ENCODE measurements around the gene TENM4. TPM values are rescaled to one million over a fixed set of nuclear protein-coding genes. Genes with fewer than 3 reads are reported as not detected.
"Not testable (repeated sequence)": the region's sequence is repeated elsewhere in the genome, so short reads cannot be mapped to it uniquely, and the experiment has no call there.

Gene TENM4
- total and polyA plus RNA-seq, 2 donors = 1.5 to 27.8 TPM

DNA sequence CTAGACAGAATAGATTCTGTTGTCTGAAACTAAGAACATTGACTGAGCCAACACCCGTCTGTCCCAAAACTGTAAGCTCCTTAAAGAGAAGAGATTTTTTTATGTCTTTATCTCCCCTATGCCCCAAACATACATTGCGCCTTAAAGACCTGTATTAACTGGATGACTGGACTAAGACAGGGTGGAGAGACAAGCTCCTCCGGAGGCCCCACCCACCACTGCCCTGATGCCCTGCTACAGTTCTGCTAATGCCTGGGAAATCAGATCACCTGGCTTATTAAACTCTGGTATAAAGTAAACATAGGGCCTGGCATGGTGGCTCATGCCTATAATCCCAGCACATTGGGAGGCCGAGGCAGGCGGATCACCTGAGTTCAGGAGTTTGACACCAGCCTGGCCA, 203.7 kb downstream of the TENM4 start:
- Histone ChIP-seq H3K4me3 (ENCODE audit: low read depth, low read length) (no peak overlapping the region), H3K36me3 (ENCODE audit: insufficient read depth) (no peaks in the 10 kb centered on the region)

DNA sequence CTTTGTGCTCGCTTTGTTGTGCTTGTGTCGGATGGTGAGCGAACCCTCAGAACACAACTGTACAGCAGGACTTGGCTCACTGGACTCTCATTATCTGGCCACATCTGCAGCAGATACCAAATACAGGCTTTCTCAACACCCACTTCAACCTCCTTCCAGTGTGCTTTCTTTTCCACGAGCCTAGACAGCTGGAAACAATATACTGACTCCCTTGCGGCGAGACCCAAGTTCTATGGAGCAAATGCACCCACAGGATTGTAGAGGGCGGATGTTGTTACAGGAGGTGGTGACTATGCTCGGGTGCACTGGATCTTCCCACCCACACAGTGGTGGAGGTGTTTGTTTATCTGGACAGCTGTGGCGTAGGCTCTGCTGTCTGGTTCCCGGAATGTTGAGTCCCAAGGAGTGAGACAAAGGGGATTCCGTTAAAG, 204.3 kb downstream of the TENM4 start:
- no peak overlapping the region for H3K27ac ChIP-seq (ENCODE audit: low read depth)
- no peaks in the 10 kb centered on the region for H3K4me1 ChIP-seq (ENCODE audit: insufficient read depth)
- DNase-seq (ENCODE audit: extremely low spot score) = no peak
- no peaks in the 10 kb centered on the region for H3K36me3 ChIP-seq (ENCODE audit: insufficient read depth)
- 59% methylated on average over 11 of the region's 11 CpGs for WGBS
- no peak overlapping the region for H3K4me3 ChIP-seq (ENCODE audit: low read depth, low read length)

More for the DNA sequence above, 203.7 kb downstream of the TENM4 start:
- WGBS = 76% methylated on average over 5 of the region's 5 CpGs
- no peak for DNase-seq (ENCODE audit: extremely low spot score)
- Histone ChIP-seq H3K4me1 (ENCODE audit: insufficient read depth) (no peaks in the 10 kb centered on the region), H3K27ac (ENCODE audit: low read depth) (no peak overlapping the region)

DNA sequence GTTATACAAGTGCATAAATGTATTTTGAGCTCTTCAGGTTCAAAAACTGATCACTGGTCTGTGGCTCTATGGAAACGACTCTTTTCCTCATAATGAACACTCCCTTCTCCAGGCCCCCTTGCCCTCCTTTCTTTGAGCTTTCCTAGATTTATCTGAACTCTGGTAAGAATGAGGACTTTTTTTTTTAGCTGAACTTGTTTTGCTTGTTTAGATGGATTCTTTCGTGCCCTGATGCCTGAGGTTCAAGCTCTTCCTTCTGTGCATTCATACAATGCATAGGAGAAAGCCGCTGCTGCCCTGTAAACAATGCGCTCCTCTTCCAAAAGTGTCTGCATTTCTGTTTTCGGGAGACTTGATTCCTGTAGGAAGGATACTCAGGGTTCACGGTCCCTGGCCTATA, 205.1 kb downstream of the TENM4 start:
- WGBS = 91% methylated on average over 6 of the region's 6 CpGs
- no peak overlapping the region for H3K4me3 ChIP-seq (ENCODE audit: low read depth, low read length)
- H3K4me1 ChIP-seq (ENCODE audit: insufficient read depth) = no peaks in the 10 kb centered on the region
- no peaks in the 10 kb centered on the region for H3K36me3 ChIP-seq (ENCODE audit: insufficient read depth)
- no peak for DNase-seq (ENCODE audit: extremely low spot score)
- no peak overlapping the region for H3K27ac ChIP-seq (ENCODE audit: low read depth)

DNA sequence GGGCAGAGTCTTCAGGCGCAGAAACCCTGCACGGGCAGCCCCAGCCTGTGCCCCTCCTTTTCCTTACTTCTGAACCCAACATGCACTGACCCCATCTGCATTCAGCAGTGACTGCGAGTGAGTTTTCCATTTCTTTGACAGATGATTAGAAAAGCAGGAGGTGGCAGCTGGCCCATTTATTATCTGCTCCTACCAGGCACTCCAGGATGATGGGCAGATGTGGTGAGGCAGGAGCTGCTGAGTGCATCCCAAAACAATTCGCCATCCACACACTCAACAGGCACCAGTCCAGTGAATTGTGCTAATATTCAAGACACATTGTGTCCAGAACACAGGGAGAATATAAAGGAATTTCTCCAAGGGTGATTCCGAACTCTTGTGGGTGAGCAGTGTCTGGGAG, 208.5 kb downstream of the TENM4 start:
- Histone ChIP-seq H3K4me3 (ENCODE audit: low read depth, low read length) (no peak overlapping the region), H3K4me1 (ENCODE audit: insufficient read depth) (no peaks in the 10 kb centered on the region), H3K27ac (ENCODE audit: low read depth) (no peak overlapping the region), H3K36me3 (ENCODE audit: insufficient read depth) (no peaks in the 10 kb centered on the region)
- no peak for DNase-seq (ENCODE audit: extremely low spot score)
- 90% methylated on average over 5 of the region's 5 CpGs for WGBS

- Histone ChIP-seq H3K36me3 (ENCODE audit: insufficient read depth) (no peaks in the 10 kb centered on the region), H3K4me3 (ENCODE audit: low read depth, low read length) (no peak overlapping the region), H3K4me1 (ENCODE audit: insufficient read depth) (no peaks in the 10 kb centered on the region), H3K27ac (ENCODE audit: low read depth) (no peak overlapping the region)
- WGBS = 85% methylated on average over 1 of the region's 1 CpG
- DNase-seq (ENCODE audit: extremely low spot score) = no peak
Measured at GRCh38 chr11:79229047-79229446, 211.8 kb downstream of the TENM4 start.

DNA sequence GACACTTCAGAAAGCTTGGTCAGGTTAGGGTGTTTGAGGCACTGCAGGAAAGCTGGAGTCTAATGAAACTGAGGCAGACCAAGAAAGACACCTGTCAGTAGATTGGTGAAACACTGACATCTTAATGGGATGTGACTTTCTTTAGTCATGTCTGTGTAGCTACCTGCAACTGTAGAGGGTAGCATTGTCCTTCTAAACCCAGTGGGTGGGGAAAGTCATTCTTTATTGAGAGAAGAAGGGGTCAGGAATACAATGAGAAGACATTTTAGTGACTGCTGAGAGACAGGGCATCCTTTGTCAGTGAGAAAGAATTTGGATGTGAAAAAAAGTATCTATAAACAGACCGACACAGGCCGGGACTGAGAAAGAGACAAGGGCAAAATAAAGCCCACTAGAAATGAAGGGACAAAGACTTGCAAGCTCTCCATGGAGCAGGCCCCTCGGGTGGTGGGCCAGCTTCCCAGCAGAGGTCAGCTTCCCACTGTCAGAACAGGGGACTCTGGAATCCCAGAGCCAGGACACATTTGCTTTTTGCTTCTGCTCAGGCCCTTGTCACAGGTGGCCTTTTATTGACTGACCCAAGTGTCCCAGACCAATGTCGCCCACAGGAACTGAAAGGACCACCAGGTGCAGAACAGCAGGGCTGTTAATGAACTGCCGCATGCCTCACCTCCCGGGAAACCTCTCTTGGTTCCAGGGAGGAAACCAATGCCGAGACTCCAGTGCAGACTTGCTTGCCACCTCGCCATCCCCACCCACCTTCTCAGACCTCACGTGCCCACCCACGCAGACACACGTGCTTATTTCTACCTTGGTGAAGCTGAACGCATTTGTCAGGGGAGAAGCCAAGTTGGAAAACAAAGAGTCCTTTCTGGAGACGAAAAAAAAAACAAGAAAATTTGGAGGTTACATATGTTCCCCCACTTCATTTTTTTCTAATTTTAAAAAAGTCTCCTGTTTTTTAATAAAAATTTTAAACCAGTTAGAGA, 212.8 kb downstream of the TENM4 start:
- Histone ChIP-seq H3K36me3 (ENCODE audit: insufficient read depth) (no peaks in the 10 kb centered on the region), H3K27ac (ENCODE audit: low read depth) (no peak overlapping the region), H3K4me3 (ENCODE audit: low read depth, low read length) (no peak overlapping the region), H3K4me1 (ENCODE audit: insufficient read depth) (no peaks in the 10 kb centered on the region)
- WGBS = 79% methylated on average over 13 of the region's 13 CpGs
- no peak for DNase-seq (ENCODE audit: extremely low spot score)

- WGBS = 76% methylated on average over 5 of the region's 5 CpGs
- DNase-seq (ENCODE audit: extremely low spot score) = no peak
Measured at GRCh38 chr11:79227308-79227707, 213.5 kb downstream of the TENM4 start.

GRCh38 chr11:79226126-79226525, 214.7 kb downstream of the TENM4 start:
- 43% methylated on average over 4 of the region's 4 CpGs for WGBS
- no peak overlapping the region for H3K27ac ChIP-seq (ENCODE audit: low read depth)
- H3K36me3 ChIP-seq (ENCODE audit: insufficient read depth) = no peaks in the 10 kb centered on the region
- no peaks in the 10 kb centered on the region for H3K4me1 ChIP-seq (ENCODE audit: insufficient read depth)
- no peak overlapping the region for H3K4me3 ChIP-seq (ENCODE audit: low read depth, low read length)
- no peak for DNase-seq (ENCODE audit: extremely low spot score)

More at GRCh38 chr11:79227308-79227707, 213.5 kb downstream of the TENM4 start:
- Histone ChIP-seq H3K4me1 (ENCODE audit: insufficient read depth) (no peaks in the 10 kb centered on the region), H3K4me3 (ENCODE audit: low read depth, low read length) (no peak overlapping the region), H3K36me3 (ENCODE audit: insufficient read depth) (no peaks in the 10 kb centered on the region), H3K27ac (ENCODE audit: low read depth) (no peak overlapping the region)

DNA sequence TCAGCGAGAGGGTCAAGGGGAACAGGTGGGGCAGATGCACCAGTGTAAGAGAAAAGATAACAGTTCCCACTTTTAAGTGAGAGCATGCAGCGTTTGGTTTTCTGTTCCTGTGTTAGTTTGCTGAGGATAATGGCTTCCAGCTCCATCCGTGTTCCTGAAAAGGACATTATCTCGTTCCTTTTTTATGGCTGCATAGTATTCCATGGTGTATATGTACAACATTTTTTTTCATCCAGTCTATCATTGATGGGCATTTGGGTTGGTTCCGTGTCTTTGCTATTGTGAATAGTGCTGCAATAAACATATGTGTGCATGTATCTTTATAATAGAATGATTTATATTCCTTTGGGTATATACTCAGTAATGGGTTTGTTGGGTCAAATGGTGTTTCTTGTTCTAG, 218.7 kb downstream of the TENM4 start:
- H3K27ac ChIP-seq (ENCODE audit: low read depth); DNase-seq (ENCODE audit: extremely low spot score); H3K4me3 ChIP-seq (ENCODE audit: low read depth, low read length); H3K36me3 ChIP-seq (ENCODE audit: insufficient read depth); H3K4me1 ChIP-seq (ENCODE audit: insufficient read depth): not testable (repeated sequence)
- 96% methylated on average over 5 of the region's 5 CpGs for WGBS

GRCh38 chr11:79221444-79222130, 219.2 kb downstream of the TENM4 start:
- no peaks in the 10 kb centered on the region for H3K36me3 ChIP-seq (ENCODE audit: insufficient read depth)
- H3K4me1 ChIP-seq (ENCODE audit: insufficient read depth) = no peaks in the 10 kb centered on the region
- no peak overlapping the region for H3K27ac ChIP-seq (ENCODE audit: low read depth)
- DNase-seq (ENCODE audit: extremely low spot score) = no peak
- 88% methylated on average over 10 of the region's 10 CpGs for WGBS
- H3K4me3 ChIP-seq (ENCODE audit: low read depth, low read length) = no peak overlapping the region

GRCh38 chr11:79220171-79220570, 220.7 kb downstream of the TENM4 start:
- no peaks in the 10 kb centered on the region for H3K36me3 ChIP-seq (ENCODE audit: insufficient read depth)
- H3K4me3 ChIP-seq (ENCODE audit: low read depth, low read length) = no peak overlapping the region
- no peak overlapping the region for H3K27ac ChIP-seq (ENCODE audit: low read depth)
- 84% methylated on average over 3 of the region's 3 CpGs for WGBS
- no peak for DNase-seq (ENCODE audit: extremely low spot score)
- no peaks in the 10 kb centered on the region for H3K4me1 ChIP-seq (ENCODE audit: insufficient read depth)

- DNase-seq (ENCODE audit: extremely low spot score) = no peak
- Histone ChIP-seq H3K27ac (ENCODE audit: low read depth) (no peak overlapping the region), H3K4me3 (ENCODE audit: low read depth, low read length) (no peak overlapping the region), H3K36me3 (ENCODE audit: insufficient read depth) (no peaks in the 10 kb centered on the region), H3K4me1 (ENCODE audit: insufficient read depth) (no peaks in the 10 kb centered on the region)
- WGBS = 84% methylated on average over 6 of the region's 6 CpGs
Measured at GRCh38 chr11:79219186-79220045, 221.4 kb downstream of the TENM4 start.

DNA sequence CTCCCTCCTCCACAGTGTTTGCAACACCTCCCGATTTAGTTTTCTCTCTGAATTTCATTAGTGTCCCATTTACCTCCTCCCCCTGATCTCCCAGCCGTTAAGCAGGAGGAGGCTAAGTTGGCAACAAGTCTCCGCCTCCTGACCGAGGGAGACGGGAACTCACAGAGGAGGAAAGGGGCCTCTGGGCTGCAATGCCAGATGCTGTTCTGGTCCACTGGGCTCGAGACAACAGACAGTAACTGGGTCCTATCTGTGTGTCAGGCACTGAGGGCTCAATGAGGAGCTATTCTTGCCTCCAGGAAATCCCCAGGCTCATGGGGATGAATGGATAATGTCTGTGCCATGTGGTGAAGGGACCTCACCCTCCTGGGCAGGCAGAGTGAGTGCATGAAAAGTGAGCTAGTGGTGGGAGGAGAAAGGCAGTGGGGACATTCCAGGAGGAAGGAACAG, 228.1 kb downstream of the TENM4 start:
- no peaks in the 10 kb centered on the region for H3K4me1 ChIP-seq (ENCODE audit: insufficient read depth)
- H3K36me3 ChIP-seq (ENCODE audit: insufficient read depth) = no peaks in the 10 kb centered on the region
- DNase-seq (ENCODE audit: extremely low spot score) = no peak
- no peak overlapping the region for H3K4me3 ChIP-seq (ENCODE audit: low read depth, low read length)
- no peak overlapping the region for H3K27ac ChIP-seq (ENCODE audit: low read depth)
- WGBS = 58% methylated on average over 6 of the region's 6 CpGs

All from urinary bladder (tissue), 4 donors.